HT1080 (cell line): ENCODE results near the gene HMCN1. TPM values are rescaled to one million over a fixed set of nuclear protein-coding genes. Genes with fewer than 3 reads are reported as not detected.
A peak's percentile ranks its signal among the peaks of the same experiment; 100 is the strongest.
"Not testable (repeated sequence)": the region's sequence is repeated elsewhere in the genome, so short reads cannot be mapped to it uniquely, and the experiment has no call there.

Experiments
- DNase-seq: peaks from one replicate; pipeline ENCODE4 v3.0.0-alpha.2; 2015; ENCODE audit warnings: low read depth
- total RNA-seq: library from RNA; depleted of rRNA; stranded (reverse); fragments of >200 nt; shearing (Covaris generic); gene quantifications from 2 replicates; pipeline ENCODE4 v1.2.3, GENCODE V29; 2014

HMCN1 gene
- total RNA-seq, 1 experiment from 2014 or later: 0.21 TPM

GRCh38 chr1:185846672-185847444, 112.7 kb downstream of the HMCN1 start:
- DNase-seq: no peak

DNA sequence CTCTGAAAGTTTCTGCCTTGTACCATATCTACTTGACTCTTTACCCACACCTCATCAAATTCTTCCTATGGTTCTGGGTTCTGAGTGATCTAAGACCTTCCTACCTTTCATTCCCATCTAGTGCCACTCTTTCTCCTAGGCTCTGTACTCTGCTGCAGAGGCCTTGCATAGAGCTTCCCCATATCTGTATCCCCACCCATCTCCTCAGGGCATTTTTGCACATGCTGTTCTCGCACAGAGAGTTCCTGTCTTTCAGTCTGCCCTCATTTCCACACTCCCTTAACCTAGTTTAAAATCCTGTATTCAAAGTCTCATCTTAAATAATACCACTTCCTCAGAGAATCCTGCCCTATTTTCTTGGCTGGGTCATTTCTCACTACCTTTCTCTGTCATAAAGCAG, 114.8 kb downstream of the HMCN1 start:
- no peak for DNase-seq

DNA sequence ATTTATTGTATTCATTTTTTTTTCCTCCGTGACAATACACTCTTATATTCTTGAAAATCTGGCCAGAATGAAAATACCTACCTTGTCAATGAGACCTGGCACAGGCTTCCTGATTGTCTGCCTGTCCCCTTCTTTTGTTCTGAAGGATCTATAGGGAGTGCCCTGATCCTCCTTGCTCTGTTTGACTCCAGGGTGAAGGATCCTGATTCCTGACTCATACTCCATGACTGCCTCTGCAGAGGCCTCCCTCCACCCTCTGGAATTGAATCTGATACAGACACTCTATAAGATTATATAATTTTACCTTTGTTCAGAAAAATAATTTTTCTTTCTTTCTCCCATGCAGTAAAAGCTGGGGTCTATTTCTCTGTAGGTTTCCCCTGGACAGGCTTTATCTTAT, 116.2 kb downstream of the HMCN1 start:
- DNase-seq: peak; percentile 12

GRCh38 chr1:185853739-185854138, 119.5 kb downstream of the HMCN1 start:
- peak; percentile 50 for DNase-seq

GRCh38 chr1:185856482-185856881, 122.3 kb downstream of the HMCN1 start:
- no peak for DNase-seq

DNA sequence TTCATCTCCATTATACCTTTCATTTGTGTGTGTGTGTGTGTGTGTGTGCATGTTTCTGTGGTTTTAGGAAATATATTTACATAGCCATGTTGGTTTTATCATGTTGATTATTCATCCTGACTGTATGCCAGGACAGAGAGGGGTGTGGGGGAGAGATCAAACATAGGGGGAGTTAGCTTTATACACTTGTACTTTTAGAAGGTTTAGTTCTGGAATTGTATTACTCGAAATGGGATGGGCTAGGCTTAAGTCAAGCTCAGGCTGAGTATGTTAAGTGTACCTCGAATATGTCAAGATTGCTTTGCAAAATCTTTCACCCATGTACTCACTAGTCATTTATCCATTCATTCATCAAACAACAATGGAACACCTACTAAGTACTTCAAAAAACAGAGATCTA, 123.3 kb downstream of the HMCN1 start:
- DNase-seq: no peak

DNA sequence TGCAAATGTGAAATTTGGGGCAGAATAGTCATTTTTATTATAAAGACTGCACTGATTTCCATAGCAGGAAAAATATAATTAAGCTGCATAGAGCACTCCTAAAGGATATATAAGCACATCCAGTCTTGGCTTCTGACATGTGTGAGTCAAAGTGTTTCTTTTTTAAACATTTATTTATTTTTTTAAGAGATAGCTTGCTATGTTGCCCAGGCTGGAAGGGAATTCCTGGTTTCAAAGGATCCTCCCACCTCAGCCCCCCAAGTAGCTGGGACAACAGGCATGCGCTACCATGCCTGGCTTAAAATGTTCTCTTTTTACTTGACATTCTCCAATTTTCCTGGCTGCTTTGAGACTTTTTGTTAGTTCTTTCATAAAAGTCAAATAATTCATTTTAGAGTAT, 126.1 kb downstream of the HMCN1 start:
- DNase-seq: no peak

- no peak for DNase-seq
These were observed 126.7 kb downstream of the HMCN1 start for GRCh38 chr1:185860859-185861258.

DNA sequence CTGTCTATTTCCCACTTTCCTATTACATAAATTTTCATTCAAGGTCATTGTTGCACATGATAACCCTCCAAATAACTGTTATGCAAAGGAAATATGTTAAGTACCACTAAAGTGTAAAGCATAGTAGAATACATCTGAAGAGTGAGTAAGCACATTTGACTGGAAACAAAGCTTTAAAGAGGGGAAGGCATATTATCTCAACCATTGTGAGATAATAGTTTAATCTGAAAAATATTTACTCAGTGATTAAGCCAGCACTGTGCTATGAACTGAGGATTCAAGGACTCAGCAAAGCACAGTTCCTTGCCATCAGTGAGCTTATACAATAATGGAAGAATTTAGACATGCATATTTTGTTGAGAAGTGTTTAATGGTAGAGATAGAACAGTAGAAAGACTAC, 127.4 kb downstream of the HMCN1 start:
- no peak for DNase-seq

GRCh38 chr1:185862235-185862634, 128.0 kb downstream of the HMCN1 start:
- peak; percentile 11 for DNase-seq

GRCh38 chr1:185864331-185864730, 130.1 kb downstream of the HMCN1 start:
- no peak for DNase-seq

DNA sequence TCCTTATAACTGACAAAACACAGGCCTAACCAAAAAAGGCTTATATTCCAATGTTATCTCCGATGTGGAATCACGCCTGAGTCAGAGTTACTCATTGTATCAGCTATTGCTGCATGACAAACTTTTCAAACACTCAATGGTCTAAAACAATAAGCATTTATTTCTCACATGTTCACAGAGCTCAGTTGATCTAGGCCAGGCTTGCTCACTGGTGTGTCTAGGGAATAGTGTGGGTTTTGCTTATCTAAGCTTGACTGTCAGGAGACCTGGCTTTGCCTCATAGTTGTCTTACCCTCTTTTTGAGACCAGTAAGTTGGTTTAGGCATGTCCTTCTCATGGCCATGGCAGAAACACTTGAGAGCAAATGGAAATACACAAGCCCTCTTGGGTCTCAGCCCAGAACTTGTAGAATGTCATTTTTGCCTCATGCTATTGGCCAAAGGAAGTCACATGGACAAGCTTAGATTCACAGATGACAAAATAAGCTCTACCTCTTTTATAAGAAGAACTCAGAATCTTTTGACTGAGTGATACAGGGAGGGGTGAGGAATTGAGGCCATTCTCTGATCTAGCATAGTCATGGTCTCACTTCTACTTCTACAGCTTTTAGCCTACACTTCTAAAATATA, 130.8 kb downstream of the HMCN1 start:
- DNase-seq: peak; percentile 90

GRCh38 chr1:185869590-185869989, 135.4 kb downstream of the HMCN1 start:
- DNase-seq: no peak

DNA sequence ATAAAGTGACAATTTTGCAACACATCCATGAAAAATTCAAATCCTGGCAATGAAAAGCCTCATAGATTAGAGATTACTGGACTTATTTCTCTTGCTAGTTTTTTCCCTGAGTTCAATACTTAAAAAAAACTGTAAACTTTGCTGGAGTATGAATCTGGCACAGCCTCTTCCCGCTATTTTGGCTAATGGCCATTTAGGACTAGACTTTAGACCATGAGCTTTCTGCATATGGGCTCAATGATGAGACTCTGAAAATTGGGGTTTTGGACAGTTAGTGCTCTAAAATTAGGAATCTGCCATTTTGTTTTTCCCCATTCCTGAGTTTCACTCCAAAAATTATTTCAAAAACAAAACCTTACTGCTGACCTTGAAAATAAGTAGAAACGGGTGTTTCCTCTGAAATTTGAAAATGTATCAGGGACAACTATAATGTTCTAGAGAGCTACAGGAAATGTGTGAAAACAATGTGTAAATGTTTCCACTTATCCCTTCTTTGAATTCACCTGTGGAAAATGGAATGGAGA, 137.5 kb downstream of the HMCN1 start:
- DNase-seq: no peak

- DNase-seq: no peak
These were observed 140.1 kb downstream of the HMCN1 start for GRCh38 chr1:185874246-185874645.

- DNase-seq: no peak
These were observed 146.1 kb downstream of the HMCN1 start for GRCh38 chr1:185880330-185880729.

DNA sequence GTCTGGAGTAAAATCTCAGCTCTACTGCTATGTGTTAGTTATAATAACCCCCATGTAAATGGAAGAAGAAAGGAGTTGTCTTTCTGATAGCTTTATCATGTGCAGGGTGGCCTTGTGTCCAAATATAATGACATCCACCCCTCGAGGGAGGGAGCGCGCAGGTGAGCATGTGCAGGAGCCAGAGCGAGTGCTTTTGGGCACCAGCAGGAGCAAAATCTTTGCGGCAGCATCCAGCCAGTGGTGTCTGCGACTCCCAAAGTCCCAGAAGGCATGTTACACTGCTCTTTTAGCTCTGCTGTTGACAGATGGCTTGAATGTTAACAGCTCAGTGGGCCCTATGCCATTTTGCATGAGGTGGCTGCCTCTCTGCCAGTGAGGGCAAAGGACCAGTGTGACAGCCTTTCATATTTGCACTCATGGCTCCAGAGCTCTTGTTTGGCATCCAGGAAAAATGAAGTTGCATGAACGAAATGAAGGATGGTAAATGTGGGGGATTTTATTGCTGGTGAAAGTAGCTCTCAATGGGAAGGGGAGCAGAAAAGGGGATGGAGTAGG, 146.7 kb downstream of the HMCN1 start:
- DNase-seq: no peak

- no peak for DNase-seq
These were observed 151.9 kb downstream of the HMCN1 start for GRCh38 chr1:185886046-185886445.

DNA sequence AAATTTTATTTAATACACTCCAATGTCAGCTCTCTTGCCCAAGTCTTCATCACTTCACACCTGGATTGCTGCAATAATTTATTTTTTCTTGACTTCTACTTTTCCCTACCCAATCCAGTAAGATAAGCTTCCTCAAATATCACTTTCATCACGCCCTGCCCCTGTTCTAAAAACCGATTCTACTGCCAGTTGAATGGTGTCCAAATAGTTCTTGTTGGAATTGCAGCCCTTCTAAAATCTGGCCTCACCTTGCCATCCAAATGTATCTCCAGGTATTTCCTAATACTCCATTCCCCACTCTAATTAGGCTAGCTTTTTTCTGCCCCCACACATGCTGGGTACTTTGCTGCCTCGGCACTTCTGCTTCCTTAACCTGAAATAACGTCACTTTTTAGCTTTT, 152.5 kb downstream of the HMCN1 start:
- no peak for DNase-seq

DNA sequence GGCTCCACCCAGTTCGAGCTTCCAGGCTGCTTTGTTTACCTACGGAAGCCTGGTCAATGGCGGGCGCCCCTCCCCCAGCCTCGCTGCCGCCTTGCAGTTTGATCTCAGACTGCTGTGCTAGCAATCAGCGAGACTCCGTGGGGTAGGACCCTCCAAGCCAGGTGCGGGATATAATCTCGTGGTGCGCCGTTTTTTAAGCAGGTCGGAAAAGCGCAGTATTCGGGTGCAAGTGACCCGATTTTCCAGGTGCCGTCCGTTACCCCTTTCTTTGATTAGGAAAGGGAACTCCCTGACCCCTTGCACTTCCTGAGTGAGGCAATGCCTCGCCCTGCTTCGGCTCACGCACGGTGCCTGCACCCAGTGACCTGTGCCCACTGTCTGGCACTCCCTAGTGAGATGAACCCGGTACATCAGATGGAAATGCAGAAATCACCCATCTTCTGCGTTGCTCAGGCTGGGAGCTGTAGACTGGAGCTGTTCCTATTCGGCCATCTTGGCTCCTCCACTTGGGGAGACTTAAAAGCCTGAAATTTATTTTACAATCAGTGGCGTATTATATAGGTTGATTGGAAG, 158.7 kb downstream of the HMCN1 start:
- not testable (repeated sequence) for DNase-seq

GRCh38 chr1:185894791-185895190, 160.6 kb downstream of the HMCN1 start:
- no peak for DNase-seq

- no peak for DNase-seq
These were observed 161.2 kb downstream of the HMCN1 start for GRCh38 chr1:185895208-185895900.
